ENCODE results near the gene ASPG.
A peak's percentile ranks its signal among the peaks of the same experiment; 100 is the strongest.

Gene ASPG

GRCh38 chr14:104093366-104094055, 8.0 kb downstream of the ASPG start:
- peak; percentile 48 for DNase-seq (ENCODE audit: low spot score)

GRCh38 chr14:104094056-104094708, 8.7 kb downstream of the ASPG start:
- DNase-seq (ENCODE audit: low spot score), result no peak

- DNase-seq (ENCODE audit: low spot score), result peak; percentile 75
Observed at GRCh38 chr14:104094709-104095425, 9.4 kb downstream of the ASPG start.

- no peak for DNase-seq (ENCODE audit: low spot score)
Observed at GRCh38 chr14:104095426-104096310, 10.2 kb downstream of the ASPG start.

- no peak for DNase-seq (ENCODE audit: low spot score)
Observed at GRCh38 chr14:104096318-104096717, 10.8 kb downstream of the ASPG start.

- DNase-seq (ENCODE audit: low spot score), result no peak
Observed at GRCh38 chr14:104096751-104097700, 11.5 kb downstream of the ASPG start.

GRCh38 chr14:104098272-104099095, 13.0 kb downstream of the ASPG start:
- DNase-seq (ENCODE audit: low spot score), result no peak

GRCh38 chr14:104099096-104100041, 13.9 kb downstream of the ASPG start:
- DNase-seq (ENCODE audit: low spot score), result no peak

- no peak for DNase-seq (ENCODE audit: low spot score)
Observed at GRCh38 chr14:104100171-104101085, 14.9 kb downstream of the ASPG start.

GRCh38 chr14:104101086-104101621, 15.7 kb downstream of the ASPG start:
- DNase-seq (ENCODE audit: low spot score), result no peak

GRCh38 chr14:104101651-104102281, 16.3 kb downstream of the ASPG start:
- no peak for DNase-seq (ENCODE audit: low spot score)

GRCh38 chr14:104102282-104102914, 16.9 kb downstream of the ASPG start:
- DNase-seq (ENCODE audit: low spot score), result no peak

- no peak for DNase-seq (ENCODE audit: low spot score)
Observed at GRCh38 chr14:104103061-104103445, 17.6 kb downstream of the ASPG start.

- no peak for DNase-seq (ENCODE audit: low spot score)
Observed at GRCh38 chr14:104103446-104104075, 18.1 kb downstream of the ASPG start.

- DNase-seq (ENCODE audit: low spot score), result no peak
Observed at GRCh38 chr14:104104076-104104901, 18.8 kb downstream of the ASPG start.
